ENCODE measurements around the gene OR8J1.

GRCh38 chr11:56375324-56375723 lies 21.2 kb downstream of the OR8J1 start, which contains the start of gene OR8U1:
- no peak for TF ChIP-seq POLR2A (IDR thresholded peaks at IDR 0.05)
- TF ChIP-seq, protein P1, sequence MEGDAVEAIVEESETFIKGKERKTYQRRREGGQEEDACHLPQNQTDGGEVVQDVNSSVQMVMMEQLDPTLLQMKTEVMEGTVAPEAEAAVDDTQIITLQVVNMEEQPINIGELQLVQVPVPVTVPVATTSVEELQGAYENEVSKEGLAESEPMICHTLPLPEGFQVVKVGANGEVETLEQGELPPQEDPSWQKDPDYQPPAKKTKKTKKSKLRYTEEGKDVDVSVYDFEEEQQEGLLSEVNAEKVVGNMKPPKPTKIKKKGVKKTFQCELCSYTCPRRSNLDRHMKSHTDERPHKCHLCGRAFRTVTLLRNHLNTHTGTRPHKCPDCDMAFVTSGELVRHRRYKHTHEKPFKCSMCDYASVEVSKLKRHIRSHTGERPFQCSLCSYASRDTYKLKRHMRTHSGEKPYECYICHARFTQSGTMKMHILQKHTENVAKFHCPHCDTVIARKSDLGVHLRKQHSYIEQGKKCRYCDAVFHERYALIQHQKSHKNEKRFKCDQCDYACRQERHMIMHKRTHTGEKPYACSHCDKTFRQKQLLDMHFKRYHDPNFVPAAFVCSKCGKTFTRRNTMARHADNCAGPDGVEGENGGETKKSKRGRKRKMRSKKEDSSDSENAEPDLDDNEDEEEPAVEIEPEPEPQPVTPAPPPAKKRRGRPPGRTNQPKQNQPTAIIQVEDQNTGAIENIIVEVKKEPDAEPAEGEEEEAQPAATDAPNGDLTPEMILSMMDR (IDR thresholded peaks at IDR 0.05): no peak
